MM.1S (cell line): ENCODE data around the gene PTGDR2.

Experiments
- DNase-seq: peaks from one replicate; pipeline ENCODE4 v3.0.0-alpha.2; 2015
- H2AFZ ChIP-seq: fragments of 300-600 bp; sonication (generic); 2 replicates; pipeline ENCODE4 v1.6.0; 2016; ENCODE audit warnings: antibody characterized with exemption, low read length
- H3F3A ChIP-seq: fragments of 300-600 bp; sonication (generic); 2 replicates; pipeline ENCODE4 v1.6.1; 2016; ENCODE audit warnings: mild to moderate bottlenecking, antibody characterized with exemption, low read length, moderate library complexity, mixed read lengths; ENCODE audit not compliant: insufficient read depth
- H3K27ac ChIP-seq: fragments of 300-600 bp; sonication (generic); 2 replicates; pipeline ENCODE4 v1.5.1; 2016; ENCODE audit warnings: mild to moderate bottlenecking, low read length
- H3K27me3 ChIP-seq: fragments of 300-600 bp; sonication (generic); replicated peaks from 2 replicates; pipeline ENCODE4 v1.6.0; 2016; ENCODE audit warnings: low read length; ENCODE audit not compliant: insufficient read depth
- H3K36me3 ChIP-seq: fragments of 300-600 bp; sonication (generic); replicated peaks from 2 replicates; pipeline ENCODE4 v1.6.1; 2016; ENCODE audit warnings: mild to moderate bottlenecking, low read length, mixed read lengths; ENCODE audit not compliant: insufficient read depth
- H3K4me1 ChIP-seq: fragments of 300-600 bp; sonication (generic); 2 replicates; pipeline ENCODE4 v1.6.1; 2016; ENCODE audit warnings: low read length, mixed read lengths
- H3K4me2 ChIP-seq: fragments of 300-600 bp; sonication (generic); 2 replicates; pipeline ENCODE4 v1.6.0; 2016; ENCODE audit warnings: low read depth, low read length
- H3K4me3 ChIP-seq: fragments of 300-600 bp; sonication (generic); 2 replicates; pipeline ENCODE4 v1.5.1; 2016; ENCODE audit warnings: low read length, mixed read lengths
- H3K79me2 ChIP-seq: fragments of 300-600 bp; sonication (generic); 2 replicates; pipeline ENCODE4 v1.6.1; 2016; ENCODE audit warnings: mixed run types, low read length, mixed read lengths
- H3K9ac ChIP-seq: fragments of 300-600 bp; sonication (generic); 2 replicates; pipeline ENCODE4 v1.6.1; 2016; ENCODE audit warnings: low read length, mixed read lengths
- H3K9me2 ChIP-seq: fragments of 300-600 bp; sonication (generic); replicated peaks from 2 replicates; pipeline ENCODE4 v1.6.1; 2016; ENCODE audit warnings: mild to moderate bottlenecking, low read length, mixed read lengths; ENCODE audit not compliant: insufficient read depth
- H3K9me3 ChIP-seq: fragments of 300-600 bp; sonication (generic); replicated peaks from 2 replicates; pipeline ENCODE4 v1.6.1; 2016; ENCODE audit warnings: mild to moderate bottlenecking, low read length, mixed read lengths; ENCODE audit not compliant: insufficient read depth
- H4K20me1 ChIP-seq: fragments of 300-600 bp; sonication (generic); 2 replicates; pipeline ENCODE4 v1.6.1; 2016; ENCODE audit warnings: mild to moderate bottlenecking, low read length, moderate library complexity, mixed read lengths; ENCODE audit not compliant: insufficient read depth
- CTCF ChIP-seq: fragments of 300-600 bp; sonication (generic); IDR thresholded peaks from 2 replicates; pipeline ENCODE4 v1.5.1; 2016; ENCODE audit warnings: antibody characterized with exemption, low read length, mixed read lengths
- EZH2 ChIP-seq: fragments of 300-600 bp; sonication (generic); optimal IDR thresholded peaks from 2 replicates; pipeline ENCODE3; 2017; ENCODE audit warnings: low read depth, mild to moderate bottlenecking, antibody characterized with exemption, low read length, mixed read lengths
- EZH2phosphoT487 ChIP-seq: fragments of 300-600 bp; sonication (generic); IDR thresholded peaks from 2 replicates; pipeline ENCODE4 v1.6.1; 2018; ENCODE audit warnings: antibody characterized with exemption, low read length

PTGDR2 gene

DNA sequence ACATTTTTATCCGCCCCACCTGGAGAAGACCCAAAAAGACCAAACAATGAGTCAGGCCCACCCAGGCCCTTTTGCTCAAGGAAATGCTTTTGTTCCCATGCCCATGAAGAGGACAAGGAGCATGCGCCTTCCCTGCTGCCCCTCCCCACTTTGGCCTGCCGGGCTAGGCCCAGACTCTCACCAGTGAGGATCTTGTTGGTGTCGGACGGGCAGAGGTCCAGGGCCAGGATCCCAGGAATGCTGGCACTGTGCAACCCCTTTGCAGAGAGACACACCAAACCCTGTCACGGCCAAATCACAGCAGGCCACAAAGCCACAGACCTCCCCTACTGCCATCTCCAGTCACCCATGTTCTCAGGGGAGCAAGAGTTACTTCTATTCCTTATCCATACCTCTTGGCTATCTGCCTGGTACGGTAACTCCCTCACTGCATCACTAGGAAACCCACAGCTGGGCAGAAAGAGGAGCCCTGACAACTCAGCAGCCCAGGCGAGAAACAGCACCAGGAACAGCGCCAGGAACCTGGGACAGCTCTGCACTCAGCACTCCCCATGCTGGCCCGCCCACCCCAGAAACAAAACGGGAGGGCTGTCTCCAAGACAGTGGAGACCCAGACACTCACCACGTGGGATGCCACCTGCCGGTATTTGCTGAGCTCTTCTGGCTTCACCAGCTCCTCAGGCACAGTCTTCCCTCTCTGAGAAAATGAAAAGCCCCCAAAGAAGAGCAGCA, 45.1 kb upstream of the PTGDR2 start:
- no peaks in the 10 kb centered on the region for H3K9me3 ChIP-seq
- H3K4me2 ChIP-seq, result no peak overlapping the region
- no peak overlapping the region for H2AFZ ChIP-seq
- no peak overlapping the region for H3K4me3 ChIP-seq
- H3K9ac ChIP-seq, result no peak overlapping the region
- H3K9me2 ChIP-seq, result no peaks in the 10 kb centered on the region
- H4K20me1 ChIP-seq, result 0 out of 2 replicates have a peak, but pooled peaks cover 13% of the 10 kb centered on the region
- H3F3A ChIP-seq, result peaks cover 14% of the 10 kb centered on the region
- peaks cover 69% of the 10 kb centered on the region for H3K79me2 ChIP-seq
- DNase-seq, result no peak
- H3K4me1 ChIP-seq, result peaks cover 12% of the 10 kb centered on the region; the same call in 1 of the 2 replicates
- TF ChIP-seq EZH2 (no peak), EZH2phosphoT487 (no peak), CTCF (no peak)
- H3K36me3 ChIP-seq, result peaks cover 29% of the 10 kb centered on the region
- no peaks in the 10 kb centered on the region for H3K27me3 ChIP-seq
- H3K27ac ChIP-seq, result no peak overlapping the region

DNA sequence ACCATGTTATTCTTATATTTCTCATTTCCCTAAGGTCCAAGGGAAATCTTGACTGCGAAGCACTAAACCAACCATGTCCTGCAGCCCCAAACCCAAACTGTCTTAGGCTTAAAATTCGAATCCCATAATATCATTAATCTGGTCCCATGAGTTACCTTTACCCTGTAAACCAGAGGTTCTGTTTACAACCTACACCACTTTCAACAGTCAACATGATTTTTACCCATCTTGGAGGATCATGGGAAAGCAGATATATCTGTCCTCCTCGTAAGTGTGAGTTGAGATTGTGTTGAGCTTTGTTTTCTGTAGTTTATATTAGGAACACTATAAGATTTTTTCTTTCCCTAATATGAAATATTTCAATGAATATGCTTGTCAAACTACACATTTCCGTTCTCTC, 44.2 kb upstream of the PTGDR2 start:
- Histone ChIP-seq H3K4me1 (peaks cover 8% of the 10 kb centered on the region; the same call in 1 of the 2 replicates), H3K27me3 (no peaks in the 10 kb centered on the region), H2AFZ (no peak overlapping the region), H3K4me2 (no peak overlapping the region), H3F3A (peaks cover 13% of the 10 kb centered on the region), H3K9ac (no peak overlapping the region), H3K79me2 (peaks cover 60% of the 10 kb centered on the region), H3K9me3 (no peaks in the 10 kb centered on the region), H4K20me1 (0 out of 2 replicates have a peak, but pooled peaks cover 13% of the 10 kb centered on the region), H3K36me3 (peaks cover 31% of the 10 kb centered on the region), H3K9me2 (no peaks in the 10 kb centered on the region), H3K4me3 (no peak overlapping the region), H3K27ac (no peak overlapping the region)
- DNase-seq, result no peak
- TF ChIP-seq EZH2 (no peak), CTCF (no peak), EZH2phosphoT487 (no peak)

DNA sequence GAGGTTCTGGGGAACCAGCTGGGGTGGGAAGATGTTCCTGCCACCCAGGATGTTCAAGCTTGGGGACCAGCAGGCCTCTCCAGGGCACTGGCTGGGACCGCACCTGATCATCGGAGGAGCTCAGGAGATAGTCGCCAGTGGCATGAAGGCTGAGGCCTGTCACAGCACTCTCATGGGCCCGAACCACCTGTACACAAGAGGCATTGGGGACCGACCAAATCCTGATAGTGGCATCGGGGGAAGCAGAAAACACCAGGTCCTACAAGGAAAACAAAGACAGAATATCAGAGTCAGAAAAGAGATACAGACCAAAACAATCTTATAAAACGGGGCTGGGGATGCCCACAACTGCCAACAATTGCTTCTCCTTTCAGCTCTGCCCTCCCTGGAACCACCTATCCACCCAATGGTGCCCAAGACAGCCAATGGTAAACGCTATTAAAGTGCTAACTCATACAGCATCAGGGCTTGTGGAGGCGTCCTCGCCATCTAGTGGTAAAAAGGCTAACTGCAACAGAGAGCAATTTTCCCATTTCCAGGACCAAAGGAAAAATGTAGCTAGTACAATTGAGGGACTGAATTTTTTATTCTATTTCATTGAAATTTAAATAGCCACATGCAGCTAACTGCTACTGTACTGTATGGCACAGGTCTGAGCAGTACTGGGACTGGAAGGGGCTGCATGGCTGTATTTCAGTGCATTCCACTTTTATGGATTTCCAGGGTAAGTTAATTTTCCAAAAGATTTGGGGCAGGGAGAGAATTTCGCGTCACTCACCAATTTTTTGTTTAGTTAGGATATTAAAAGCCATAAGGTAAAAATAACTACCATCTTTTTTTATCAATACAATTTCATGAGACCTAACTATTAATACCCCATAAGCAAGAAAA, 43.5 kb upstream of the PTGDR2 start:
- peak; percentile 35 for DNase-seq
- Histone ChIP-seq H3K4me2 (no peak overlapping the region), H3K4me1 (peaks cover 1% of the 10 kb centered on the region; the same call in 1 of the 2 replicates), H3K9me3 (no peaks in the 10 kb centered on the region), H3K79me2 (peaks cover 53% of the 10 kb centered on the region), H3K27me3 (no peaks in the 10 kb centered on the region), H4K20me1 (0 out of 2 replicates have a peak, but pooled peaks cover 7% of the 10 kb centered on the region), H3K4me3 (no peak overlapping the region), H3K9ac (no peak overlapping the region), H3K27ac (no peak overlapping the region), H3K9me2 (no peaks in the 10 kb centered on the region), H3K36me3 (peaks cover 33% of the 10 kb centered on the region), H2AFZ (no peak overlapping the region), H3F3A (peaks cover 13% of the 10 kb centered on the region)
- TF ChIP-seq EZH2phosphoT487, result no peak
- TF ChIP-seq EZH2, result no peak
- TF ChIP-seq CTCF, result peak; percentile 95
